Measurements from ENCODE around the gene AMPD2.

Gene AMPD2

GRCh38 chr1:109603229-109603628 is 16.4 kb upstream of the AMPD2 start:
- Mint-ChIP-seq H3K4me1 (ENCODE audit: low read depth in 2 of 2) (peaks cover 0 to 1% of the 10 kb centered on the region in 2 donors), H3K9me3 (no peaks in the 10 kb centered on the region), H3K4me3 (no peak overlapping the region), H3K36me3 (ENCODE audit: insufficient read depth) (no peaks in the 10 kb centered on the region), H3K27me3 (no peaks in the 10 kb centered on the region), H3K27ac (peak overlapping the region in 1 of 2 donors; percentile 66)
- no peak for DNase-seq
- no peak for ATAC-seq (replicated peaks)

DNA sequence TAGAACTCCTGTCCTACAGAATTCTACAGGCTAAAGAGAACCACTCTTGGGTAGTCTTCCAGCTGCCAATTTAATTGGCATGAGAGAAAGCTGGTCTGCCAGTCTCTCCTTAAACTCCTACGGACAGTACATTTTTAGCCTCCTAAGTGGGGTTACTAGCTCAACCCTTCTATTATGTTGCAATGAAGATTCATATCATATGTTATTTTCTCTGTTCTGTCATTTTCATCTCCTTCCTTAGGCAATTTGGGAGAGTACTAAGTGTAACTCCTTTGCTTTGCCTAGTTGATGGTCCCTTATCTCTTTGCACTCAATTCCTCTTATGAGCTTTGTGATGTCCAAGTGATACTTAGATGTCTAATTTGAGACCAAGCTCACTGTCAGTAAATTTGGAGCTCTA is 14.3 kb upstream of the AMPD2 start:
- DNase-seq: no peak
- no peak overlapping the region for H3K4me3 Mint-ChIP-seq
- H3K9me3 Mint-ChIP-seq: no peaks in the 10 kb centered on the region
- no peaks in the 10 kb centered on the region for H3K4me1 Mint-ChIP-seq (ENCODE audit: low read depth in 2 of 2)
- H3K36me3 Mint-ChIP-seq (ENCODE audit: insufficient read depth): no peaks in the 10 kb centered on the region
- no peak for ATAC-seq (replicated peaks)
- no peaks in the 10 kb centered on the region for H3K27me3 Mint-ChIP-seq
- H3K27ac Mint-ChIP-seq: peak overlapping the region in 1 of 2 donors; percentile 6

- no peaks in the 10 kb centered on the region for H3K4me1 Mint-ChIP-seq (ENCODE audit: low read depth in 2 of 2)
- H3K36me3 Mint-ChIP-seq (ENCODE audit: insufficient read depth): no peaks in the 10 kb centered on the region
- no peaks in the 10 kb centered on the region for H3K9me3 Mint-ChIP-seq
- peaks cover 0 to 6% of the 10 kb centered on the region in 2 donors for H3K27me3 Mint-ChIP-seq
- no peak for ATAC-seq (replicated peaks)
- no peak overlapping the region for H3K4me3 Mint-ChIP-seq
- DNase-seq: no peak
- no peak overlapping the region for H3K27ac Mint-ChIP-seq
Observed at GRCh38 chr1:109609881-109610280, 9.8 kb upstream of the AMPD2 start.

DNA sequence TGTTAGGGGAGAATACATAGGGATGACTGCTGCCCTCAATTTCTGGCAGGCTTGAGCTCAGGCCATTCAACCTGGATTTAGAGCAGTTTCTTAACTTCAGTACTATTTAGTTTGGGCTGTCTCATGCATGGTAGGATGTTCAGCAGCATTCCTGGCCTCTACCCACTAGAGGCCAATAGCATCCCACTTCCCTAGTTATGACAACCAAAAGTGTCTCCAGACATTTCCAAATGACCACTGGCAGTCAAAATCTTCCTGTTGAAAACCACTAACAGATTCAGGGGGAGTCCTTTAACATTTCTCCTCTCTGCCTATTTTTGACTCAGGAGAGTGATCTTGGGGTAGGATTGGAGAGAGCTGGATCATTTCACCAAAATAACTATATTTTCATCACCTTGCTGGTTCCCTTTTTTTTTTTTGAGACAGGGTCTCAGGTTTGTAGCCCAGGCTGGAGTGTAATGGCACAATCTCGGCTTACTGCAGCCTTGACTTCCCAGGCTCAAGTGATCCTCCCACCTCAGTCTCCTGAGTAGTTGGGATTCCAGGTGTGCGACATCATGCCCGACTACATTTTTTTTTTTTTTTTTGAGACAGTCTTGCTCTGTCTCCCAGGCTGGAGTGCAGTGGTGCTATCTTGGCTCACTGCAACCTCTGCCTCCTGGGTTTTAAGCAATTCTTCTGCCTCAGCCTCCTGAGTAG is 8.9 kb upstream of the AMPD2 start:
- H3K27ac Mint-ChIP-seq: no peak overlapping the region
- no peaks in the 10 kb centered on the region for H3K9me3 Mint-ChIP-seq
- peaks cover 0 to under 1% of the 10 kb centered on the region in 2 donors for H3K4me1 Mint-ChIP-seq (ENCODE audit: low read depth in 2 of 2)
- ATAC-seq (replicated peaks): no peak
- no peak overlapping the region for H3K4me3 Mint-ChIP-seq
- H3K27me3 Mint-ChIP-seq: peaks cover 0 to 6% of the 10 kb centered on the region in 2 donors
- H3K36me3 Mint-ChIP-seq (ENCODE audit: insufficient read depth): peaks cover 4% of the 10 kb centered on the region
- no peak for DNase-seq

GRCh38 chr1:109611308-109611990 is 8.2 kb upstream of the AMPD2 start:
- Mint-ChIP-seq H3K9me3 (no peaks in the 10 kb centered on the region), H3K4me3 (no peak overlapping the region), H3K4me1 (ENCODE audit: low read depth in 2 of 2) (peaks cover 1 to 8% of the 10 kb centered on the region in 2 donors), H3K27me3 (peaks cover 0 to 6% of the 10 kb centered on the region in 2 donors), H3K27ac (peak overlapping the region in 1 of 2 donors; percentile 4), H3K36me3 (ENCODE audit: insufficient read depth) (peaks cover 4% of the 10 kb centered on the region)
- DNase-seq (no peak), ATAC-seq (replicated peaks) (no peak)

DNA sequence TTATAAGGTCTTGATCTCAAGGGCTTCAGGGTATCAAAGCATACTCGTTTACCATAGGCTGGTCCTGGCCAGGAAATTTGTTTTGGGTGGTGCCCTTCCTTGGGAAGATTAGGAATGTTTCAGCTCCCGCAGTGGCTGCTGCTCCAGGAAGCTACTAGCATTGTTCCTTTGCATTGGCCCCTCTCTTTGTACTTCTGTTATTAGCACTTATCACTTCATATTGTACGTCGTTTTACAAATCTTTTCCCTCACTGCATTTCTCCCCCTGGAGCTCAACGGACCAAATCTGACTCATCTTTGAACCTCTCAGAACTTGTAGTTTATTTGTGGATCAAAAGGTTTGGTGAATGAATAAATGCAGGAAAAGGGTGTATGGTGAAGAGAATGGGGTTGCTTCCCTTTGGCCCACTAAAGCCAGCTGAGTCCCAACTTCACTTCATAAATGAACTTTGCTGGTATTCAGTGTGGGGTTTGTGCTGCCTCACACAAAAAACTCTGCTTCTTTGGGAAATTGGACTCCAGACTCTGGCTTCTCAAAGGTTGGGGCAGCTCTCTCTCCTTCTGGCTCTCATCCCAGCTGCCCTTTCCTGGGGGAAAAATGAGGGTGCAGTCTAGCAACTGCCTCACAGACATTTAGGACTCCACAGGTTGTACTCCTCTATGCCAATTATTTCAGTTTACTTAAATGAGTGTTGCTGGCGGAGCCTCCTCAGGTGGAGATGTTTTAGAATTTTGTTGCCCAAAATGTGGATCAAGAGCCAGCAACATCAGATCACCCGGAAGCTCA is 6.1 kb upstream of the AMPD2 start:
- no peak for DNase-seq
- Mint-ChIP-seq H3K4me1 (ENCODE audit: low read depth in 2 of 2) (peaks cover 7 to 20% of the 10 kb centered on the region in 2 donors), H3K27me3 (peaks cover 0 to 6% of the 10 kb centered on the region in 2 donors), H3K9me3 (no peaks in the 10 kb centered on the region), H3K4me3 (no peak overlapping the region), H3K36me3 (ENCODE audit: insufficient read depth) (peaks cover 4% of the 10 kb centered on the region), H3K27ac (no peak overlapping the region)
- ATAC-seq (replicated peaks): no peak

- no peaks in the 10 kb centered on the region for H3K9me3 Mint-ChIP-seq
- DNase-seq (peak in 2 of 3 experiments; percentile 29 to 39), ATAC-seq (replicated peaks) (peak; percentile 40)
- H3K27ac Mint-ChIP-seq: peak overlapping the region in 1 of 2 donors; percentile 93
- H3K36me3 Mint-ChIP-seq (ENCODE audit: insufficient read depth): peaks cover 21% of the 10 kb centered on the region
- H3K27me3 Mint-ChIP-seq: peaks cover 0 to 6% of the 10 kb centered on the region in 2 donors
- peaks cover 24 to 34% of the 10 kb centered on the region in 2 donors for H3K4me1 Mint-ChIP-seq (ENCODE audit: low read depth in 2 of 2)
- H3K4me3 Mint-ChIP-seq: peak overlapping the region in 1 of 2 donors; percentile 41
Observed at GRCh38 chr1:109615879-109616278, 3.8 kb upstream of the AMPD2 start.

- Mint-ChIP-seq H3K9me3 (no peaks in the 10 kb centered on the region), H3K27me3 (peaks cover 0 to 6% of the 10 kb centered on the region in 2 donors), H3K36me3 (ENCODE audit: insufficient read depth) (peaks cover 25% of the 10 kb centered on the region), H3K4me3 (peak overlapping the region in 1 of 2 donors; percentile 41), H3K27ac (peak overlapping the region in 1 of 2 donors; percentile 93), H3K4me1 (ENCODE audit: low read depth in 2 of 2) (peaks cover 26 to 38% of the 10 kb centered on the region in 2 donors)
- no peak for ATAC-seq (replicated peaks)
- no peak for DNase-seq
Observed at GRCh38 chr1:109616391-109616790, 3.2 kb upstream of the AMPD2 start.

- Mint-ChIP-seq H3K36me3 (ENCODE audit: insufficient read depth) (peaks cover 29% of the 10 kb centered on the region), H3K4me1 (ENCODE audit: low read depth in 2 of 2) (peaks cover 36 to 46% of the 10 kb centered on the region in 2 donors), H3K27me3 (peaks cover 0 to 6% of the 10 kb centered on the region in 2 donors), H3K9me3 (no peaks in the 10 kb centered on the region), H3K4me3 (no peak overlapping the region), H3K27ac (peak overlapping the region in 1 of 2 donors; percentile 93)
- no peak for DNase-seq
- ATAC-seq (replicated peaks): no peak
Observed at GRCh38 chr1:109617291-109617801, 2.3 kb upstream of the AMPD2 start.

DNA sequence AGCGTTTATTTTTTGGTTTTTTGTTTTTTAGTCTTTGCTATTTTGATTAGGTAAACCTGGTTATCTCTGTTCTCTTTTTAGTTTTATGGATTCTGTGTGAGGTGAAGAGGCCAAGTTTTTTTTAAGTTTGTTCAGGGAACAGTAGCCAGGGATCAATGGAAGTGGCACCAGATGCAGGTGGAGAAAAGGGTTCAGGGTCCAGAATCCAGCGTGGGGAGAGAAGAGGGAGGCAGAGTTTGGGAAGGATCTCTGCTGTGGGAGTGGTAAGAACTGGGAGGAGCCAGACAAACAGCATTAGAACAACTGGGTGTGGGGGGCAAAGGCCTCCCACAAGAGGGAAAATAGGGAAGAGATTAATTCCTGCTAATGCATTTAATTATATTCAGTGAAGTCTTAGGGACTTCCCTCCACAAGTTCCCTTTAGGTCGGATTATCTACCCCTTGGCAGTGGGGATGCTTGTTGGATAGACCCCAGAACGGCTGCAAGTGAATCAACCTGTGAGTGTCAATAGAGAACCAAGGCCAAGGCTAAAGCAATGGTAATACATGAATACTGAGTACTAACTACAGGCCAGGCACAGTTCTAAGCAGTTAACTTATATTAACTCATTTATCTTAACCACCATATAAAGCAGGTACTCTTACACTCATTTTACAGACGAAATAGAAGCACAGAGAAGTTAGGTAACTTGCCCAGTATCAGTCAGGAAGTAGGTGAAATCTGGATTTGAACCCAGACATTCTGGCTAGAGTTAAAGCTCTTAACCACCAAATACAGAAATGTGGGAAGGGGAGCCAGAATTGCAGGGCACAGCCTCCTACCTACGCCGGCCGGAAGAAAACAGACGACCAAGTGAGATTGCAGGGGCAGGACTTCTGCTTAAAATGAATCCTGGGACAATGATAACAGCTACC is 719 bp upstream of the AMPD2 start:
- H3K9me3 Mint-ChIP-seq: no peaks in the 10 kb centered on the region
- H3K4me3 Mint-ChIP-seq: peak overlapping the region; percentile 90 to 93
- H3K27ac Mint-ChIP-seq: peak overlapping the region; percentile 96 to 97
- H3K4me1 Mint-ChIP-seq (ENCODE audit: low read depth in 2 of 2): peaks cover 49 to 60% of the 10 kb centered on the region in 2 donors
- ATAC-seq (replicated peaks) (no peak), DNase-seq (no peak)
- no peaks in the 10 kb centered on the region for H3K27me3 Mint-ChIP-seq
- peaks cover 39% of the 10 kb centered on the region for H3K36me3 Mint-ChIP-seq (ENCODE audit: insufficient read depth)

DNA sequence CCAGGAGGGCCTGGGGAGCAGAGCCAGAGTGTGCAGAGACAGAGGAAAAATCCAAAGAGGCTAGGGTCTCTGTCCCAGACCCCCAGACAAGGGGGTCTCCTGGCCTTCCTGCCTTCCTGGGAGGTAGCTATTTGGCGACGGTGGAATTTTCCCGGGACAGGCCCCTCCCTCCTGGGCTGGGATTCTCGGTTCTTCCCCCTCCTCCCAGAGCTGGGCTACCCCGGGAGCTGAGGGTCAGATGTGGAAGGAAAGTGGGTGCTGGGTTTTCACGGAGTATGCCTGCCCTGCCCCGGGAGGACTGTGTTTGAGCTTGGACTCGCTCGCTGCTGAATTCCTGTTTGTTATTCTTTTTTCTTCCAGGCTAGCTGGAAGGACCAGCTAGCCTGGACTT is 759 bp downstream of the AMPD2 start:
- H3K4me1 Mint-ChIP-seq (ENCODE audit: low read depth in 2 of 2): peaks cover 49 to 69% of the 10 kb centered on the region in 2 donors
- no peak for ATAC-seq (replicated peaks)

GRCh38 chr1:109620841-109621286 is 1.2 kb downstream of the AMPD2 start:
- ATAC-seq (replicated peaks) (peak; percentile 82), DNase-seq (peak; percentile 94 to 98 (median 96))
- Mint-ChIP-seq H3K4me1 (ENCODE audit: low read depth in 2 of 2) (peaks cover 49 to 69% of the 10 kb centered on the region in 2 donors), H3K36me3 (ENCODE audit: insufficient read depth) (peaks cover 41% of the 10 kb centered on the region), H3K27ac (peak overlapping the region; percentile 96 to 97), H3K4me3 (peak overlapping the region; percentile 90 to 93), H3K9me3 (no peaks in the 10 kb centered on the region), H3K27me3 (no peaks in the 10 kb centered on the region)

More for the DNA sequence above, 759 bp downstream of the AMPD2 start:
- DNase-seq: no peak
- H3K27ac Mint-ChIP-seq: peak overlapping the region; percentile 96 to 97
- H3K27me3 Mint-ChIP-seq: no peaks in the 10 kb centered on the region
- peak overlapping the region; percentile 90 to 93 for H3K4me3 Mint-ChIP-seq
- H3K36me3 Mint-ChIP-seq (ENCODE audit: insufficient read depth): peaks cover 39% of the 10 kb centered on the region
- H3K9me3 Mint-ChIP-seq: no peaks in the 10 kb centered on the region
